Adrenal gland (tissue), 5 donors: ENCODE data around the gene CCDC24.

Experiments
- CTCF ChIP-seq, 6 experiments: fragments of 450-650 bp in 4 of 6; fragments of 200-600 bp in 2 of 6; sonication (generic) in 1 of 6; IDR thresholded peaks; 1 replicate in 5 of 6; 2 replicates in 1 of 6; pipeline versions ENCODE4 v1.5.1 to v1.8.0; 2016 to 2021; ENCODE audit warnings: antibody characterized with exemption in 6 of 6, mild to moderate bottlenecking in 2 of 6, moderate library complexity in 1 of 6
- POLR2A ChIP-seq, 2 donors: fragments of 450-650 bp; IDR thresholded peaks; one replicate each; pipeline ENCODE4 v1.6.1; 2017; ENCODE audit warnings: antibody characterized with exemption in 2 of 2, mild to moderate bottlenecking in 2 of 2, moderate library complexity in 1 of 2
- donor health status: DM: no; HTN: no; CAD: no.

DNA sequence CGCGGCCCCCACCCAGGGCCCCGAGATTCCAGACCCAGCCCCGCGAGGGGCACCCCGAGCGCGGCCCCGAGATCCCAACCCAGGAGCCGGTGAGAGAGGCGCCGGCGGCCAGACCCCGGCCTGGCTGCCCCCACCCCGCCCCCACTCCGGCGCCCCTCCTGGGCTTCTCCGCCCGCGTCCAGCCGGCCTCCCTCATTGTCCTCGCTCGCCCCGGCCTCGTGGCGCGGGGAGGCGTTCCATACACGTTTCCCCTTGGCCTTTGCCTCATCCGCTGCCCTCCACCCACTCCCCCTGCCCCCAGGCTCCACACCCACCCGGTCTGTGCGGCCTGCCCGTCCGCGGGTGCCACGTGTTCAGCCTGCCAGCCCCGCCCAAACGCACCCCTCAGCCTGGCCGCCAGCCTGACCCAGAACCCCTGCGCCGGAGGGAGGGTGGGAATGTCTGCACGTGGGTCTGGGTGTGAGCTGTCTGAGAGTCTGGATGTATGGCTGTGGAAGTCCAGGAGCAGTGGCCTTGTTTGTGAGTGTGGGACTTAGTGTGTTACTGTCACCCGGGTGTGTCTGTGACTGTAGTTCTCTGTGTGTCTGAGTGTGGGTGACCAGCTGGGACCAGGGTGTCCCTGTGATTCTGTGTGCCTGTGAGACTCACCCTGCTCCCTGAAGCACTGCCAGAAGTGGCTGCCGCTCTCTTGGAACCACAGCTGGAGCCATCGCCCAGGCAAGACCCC lies 11.7 kb upstream of the CCDC24 start:
- no peak for TF ChIP-seq CTCF (IDR thresholded peaks at IDR 0.05)
- TF ChIP-seq POLR2A (IDR thresholded peaks at IDR 0.05): no peak
